Daoy (cell line): ENCODE measurements around the gene ESF1. TPM values are rescaled to one million over a fixed set of nuclear protein-coding genes. Genes with fewer than 3 reads are reported as not detected.

ENCODE experiments used
- DNase-seq: peaks from one replicate; pipeline ENCODE4 v3.0.0-alpha.2; 2015; ENCODE audit warnings: low read depth
- total RNA-seq: library from RNA; depleted of rRNA; stranded (reverse); fragments of >200 nt; shearing (Covaris generic); gene quantifications from 2 replicates; pipeline ENCODE4 v1.2.3, GENCODE V29; 2014; rRNA removed

Gene ESF1
- total RNA-seq = 16.6 and 26.9 TPM in 2 replicates

DNA sequence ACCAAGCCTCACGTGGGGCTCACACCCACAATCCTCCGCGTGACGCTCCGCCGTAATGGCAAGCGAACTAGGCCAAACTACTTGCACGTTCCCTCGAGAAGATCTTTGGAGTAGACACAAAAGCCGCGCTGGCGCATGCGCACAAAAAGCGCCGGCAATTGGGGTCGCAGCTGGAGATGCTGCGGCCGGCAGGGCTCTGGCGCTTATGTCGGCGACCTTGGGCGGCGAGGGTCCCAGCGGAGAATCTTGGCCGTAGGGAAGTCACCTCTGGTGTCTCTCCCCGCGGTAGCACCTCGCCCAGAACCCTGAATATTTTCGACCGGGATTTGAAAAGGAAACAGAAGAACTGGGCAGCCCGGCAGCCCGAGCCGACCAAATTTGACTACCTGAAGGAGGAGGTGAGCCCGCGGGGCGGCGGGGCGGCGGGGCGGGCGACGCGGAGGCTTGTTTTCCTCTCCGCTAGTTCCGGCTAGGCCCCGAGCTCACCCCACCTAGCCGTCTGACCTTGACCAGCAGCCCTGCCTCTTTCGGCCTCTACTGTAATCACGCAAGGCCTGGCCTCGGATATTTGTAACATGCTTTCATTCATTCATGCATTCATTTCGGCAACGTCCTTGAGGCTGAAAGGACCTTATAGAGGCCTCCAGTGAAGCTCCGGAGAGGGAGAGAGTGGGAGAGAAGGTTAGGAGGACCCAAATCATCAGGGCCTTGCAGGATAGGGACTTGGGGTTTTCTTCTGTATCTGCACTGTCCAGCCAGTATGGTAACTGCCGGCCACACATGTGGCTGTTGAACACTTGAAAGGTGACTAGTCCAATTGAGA lies at the start of gene ESF1, which contains the start of gene NDUFAF5:
TSS of gene ESF1 (minus strand) at position 27 of the 823 bp plus-strand sequence. CDS start 1,779 bp downstream, outside the sequence.
TSS of gene NDUFAF5 (plus strand) at position 136 of the 823 bp plus-strand sequence. CDS start at position 177, 41 bp downstream.
- peak; percentile 96 for DNase-seq

DNA sequence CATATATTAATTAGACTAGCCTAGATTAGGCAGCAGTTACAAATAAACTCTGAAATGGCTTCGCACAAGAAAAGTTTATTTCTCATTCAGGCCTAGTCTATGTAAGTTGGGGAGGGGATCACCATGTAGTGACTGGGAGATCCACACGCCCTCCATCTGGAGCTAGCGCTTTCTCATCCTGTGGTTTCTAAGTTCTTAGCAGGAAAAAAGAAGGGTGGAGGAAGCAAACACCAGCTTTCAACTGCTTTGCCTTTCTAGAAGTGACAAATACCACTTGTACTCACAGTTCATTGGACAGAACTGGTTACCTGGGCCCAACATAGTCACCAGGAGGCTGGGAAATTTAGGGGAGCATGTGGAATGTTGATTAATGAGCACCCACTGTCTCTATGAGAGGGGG lies 46.8 kb upstream of the ESF1 start:
- DNase-seq = no peak

- DNase-seq = no peak
These were observed 40.7 kb upstream of the ESF1 start for GRCh38 chr20:13825465-13825864.

DNA sequence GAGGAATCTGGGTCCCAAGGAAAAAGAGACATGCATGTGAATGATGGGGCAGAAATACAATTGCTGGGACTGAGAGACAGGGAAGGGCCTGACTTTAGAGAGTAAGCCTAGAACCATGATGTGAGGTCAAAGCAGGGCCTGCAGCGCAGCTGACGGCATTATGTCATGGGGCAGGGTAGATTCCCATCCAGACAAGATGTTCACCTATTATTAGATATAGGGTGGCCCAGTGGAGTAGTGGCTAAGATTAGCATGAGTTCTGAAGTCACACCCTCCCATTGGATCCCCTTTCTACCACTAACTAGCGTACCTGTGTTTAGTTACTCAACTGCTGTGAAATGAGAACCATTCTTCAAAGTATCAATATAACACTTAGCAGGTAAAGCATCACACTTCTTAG lies 39.7 kb upstream of the ESF1 start:
- DNase-seq = no peak

DNA sequence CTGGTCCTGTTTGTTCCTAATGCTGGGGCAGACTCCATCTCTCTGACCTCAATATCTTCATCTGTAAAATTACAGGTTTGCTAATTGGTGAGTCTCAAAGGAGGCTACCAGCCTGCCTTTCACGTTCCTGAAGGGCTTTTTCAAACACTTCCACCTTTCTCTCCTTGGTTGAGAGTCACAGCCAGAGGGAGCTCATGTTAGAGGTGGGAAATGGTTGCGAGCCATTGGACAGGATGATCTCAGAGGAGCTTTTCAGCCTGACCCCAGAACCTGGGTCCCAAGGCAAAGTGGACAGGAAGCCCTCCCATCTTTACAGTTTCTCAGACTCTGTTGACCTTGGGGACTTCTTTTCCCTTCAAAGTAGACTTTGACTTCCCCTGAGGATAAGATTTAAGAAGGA lies 37.7 kb upstream of the ESF1 start:
- DNase-seq = no peak

GRCh38 chr20:13821876-13822275 lies 37.2 kb upstream of the ESF1 start:
- DNase-seq = no peak

- peak; percentile 18 for DNase-seq
These were observed 35.3 kb upstream of the ESF1 start for GRCh38 chr20:13819885-13820645.

- DNase-seq = no peak
These were observed 32.6 kb upstream of the ESF1 start for GRCh38 chr20:13817342-13817741.

- no peak for DNase-seq
These were observed 32.0 kb upstream of the ESF1 start for GRCh38 chr20:13816757-13817156.

GRCh38 chr20:13814672-13815071 lies 30.0 kb upstream of the ESF1 start:
- no peak for DNase-seq

DNA sequence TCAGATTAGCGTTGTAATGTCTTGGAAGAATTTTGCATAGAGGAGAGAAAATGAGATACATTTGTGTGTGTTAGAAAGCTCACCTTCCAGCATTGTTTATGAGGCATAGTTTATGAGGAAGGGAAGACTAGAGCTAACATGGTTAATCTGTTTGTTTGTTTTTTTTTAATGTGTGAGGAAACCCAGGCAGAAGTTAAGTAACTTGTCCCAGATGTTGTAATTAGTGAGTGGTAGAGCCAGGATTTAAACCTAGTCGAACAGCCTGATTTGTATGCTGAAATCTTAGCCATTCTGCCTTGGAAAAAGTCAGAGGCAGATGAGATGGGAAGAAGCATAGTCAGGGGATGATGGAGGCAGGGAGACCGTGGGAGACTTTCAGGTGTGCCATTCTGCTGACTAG lies 29.2 kb upstream of the ESF1 start:
- no peak for DNase-seq

- no peak for DNase-seq
These were observed 25.7 kb upstream of the ESF1 start for GRCh38 chr20:13810446-13810845.

- DNase-seq = no peak
These were observed 25.1 kb upstream of the ESF1 start for GRCh38 chr20:13809855-13810254.

- DNase-seq = no peak
These were observed 24.7 kb upstream of the ESF1 start for GRCh38 chr20:13809373-13809772.

DNA sequence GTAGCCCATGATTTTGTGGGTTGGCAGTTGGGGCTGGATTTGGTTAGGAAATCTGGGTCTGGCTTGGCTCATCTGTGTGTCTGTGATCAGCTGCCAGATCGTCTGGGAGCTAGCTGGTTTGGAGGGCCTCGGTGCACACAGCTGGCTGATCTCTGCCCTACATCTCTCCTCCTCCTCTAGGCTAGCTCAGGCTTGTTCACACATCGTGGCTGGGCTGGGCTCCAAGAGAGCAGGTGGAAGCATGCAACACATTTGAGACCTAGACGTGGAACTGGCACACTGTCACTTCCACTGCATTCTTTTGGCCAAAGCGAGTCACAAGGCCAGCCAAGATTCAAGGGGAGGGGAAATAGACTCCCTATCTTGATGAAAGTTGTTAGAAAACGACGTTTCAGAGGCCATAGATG lies 16.0 kb upstream of the ESF1 start:
- DNase-seq = peak; percentile 24

DNA sequence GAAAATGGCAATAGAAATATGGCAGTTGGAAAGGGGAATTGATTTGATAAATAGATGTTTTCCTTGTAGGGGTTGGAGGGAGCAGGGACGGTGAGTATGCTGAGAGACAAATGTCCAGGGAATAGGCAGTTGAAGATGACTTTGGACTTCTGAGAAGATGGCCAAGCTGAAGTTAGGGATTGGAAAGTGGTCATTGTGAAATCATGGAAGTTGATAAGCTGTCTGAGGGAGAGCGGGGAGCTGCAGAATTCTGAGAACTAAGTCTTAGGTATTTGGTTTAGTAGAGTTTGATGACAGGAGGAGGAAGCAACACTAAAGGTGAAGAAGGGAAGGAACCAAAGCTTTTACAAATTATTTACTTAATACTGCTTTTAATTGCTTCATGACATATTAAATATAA lies 15.3 kb upstream of the ESF1 start:
- DNase-seq = no peak

- DNase-seq = no peak
These were observed 14.3 kb upstream of the ESF1 start for GRCh38 chr20:13799040-13799439.

GRCh38 chr20:13794667-13795066 lies 9.9 kb upstream of the ESF1 start:
- no peak for DNase-seq

DNA sequence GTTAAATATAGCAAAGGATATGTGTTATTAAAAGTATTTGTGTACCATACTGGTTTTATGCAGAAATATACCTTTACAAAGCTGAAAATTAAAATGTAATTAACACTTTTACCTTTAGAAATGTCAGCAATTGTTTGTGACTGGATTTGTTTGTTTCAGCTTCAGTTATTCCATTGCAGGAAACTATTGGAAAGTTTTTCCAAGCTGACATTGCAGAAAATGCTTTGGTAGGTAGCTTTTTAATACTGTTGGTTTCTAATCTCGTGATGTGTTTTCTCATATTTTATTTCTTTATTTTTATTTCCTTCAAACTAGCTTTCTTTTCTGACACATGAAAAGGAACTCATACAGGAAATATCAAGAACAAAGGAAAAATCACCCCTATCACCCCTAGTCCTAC lies 8.3 kb upstream of the ESF1 start:
- DNase-seq = no peak

- DNase-seq = no peak
These were observed 7.1 kb upstream of the ESF1 start for GRCh38 chr20:13791540-13792459.

- no peak for DNase-seq
These were observed 6.0 kb upstream of the ESF1 start for GRCh38 chr20:13790708-13791107.
